Measurements from ENCODE around the gene R3HCC1L.

R3HCC1L gene

GRCh38 chr10:98104125-98104524 lies 30.3 kb upstream of the R3HCC1L start:
- no peaks in the 10 kb centered on the region for H3K9me2 ChIP-seq (replicated peaks; ENCODE audit: low read depth, low read length)
- no peak overlapping the region for H2AFZ ChIP-seq (ENCODE audit: low read length)
- no peaks in the 10 kb centered on the region for H4K20me1 ChIP-seq (ENCODE audit: insufficient read depth, low read length, poor library complexity, severe bottlenecking)
- no peak overlapping the region for H3K4me3 ChIP-seq (ENCODE audit: low read length, poor library complexity, severe bottlenecking)
- no peaks in the 10 kb centered on the region for H3K27me3 ChIP-seq (ENCODE audit: insufficient read depth, low read length, poor library complexity, severe bottlenecking)
- no peaks in the 10 kb centered on the region for H3F3A ChIP-seq (ENCODE audit: low read depth)
- no peak overlapping the region for H3K9ac ChIP-seq (ENCODE audit: low read depth, low read length, poor library complexity, severe bottlenecking)
- TF ChIP-seq CTCF (conservative IDR thresholded peaks at IDR 0.05; ENCODE audit: low read length) (no peak), EZH2phosphoT487 (IDR thresholded peaks at IDR 0.05; ENCODE audit: borderline replicate concordance) (no peak)
- no peaks in the 10 kb centered on the region for H3K4me1 ChIP-seq (ENCODE audit: insufficient read depth, low read length, poor library complexity, severe bottlenecking)
- H3K4me2 ChIP-seq (ENCODE audit: low read depth, low read length, poor library complexity, severe bottlenecking), result no peak overlapping the region
- H3K79me2 ChIP-seq (ENCODE audit: insufficient read depth, low read length), result no peaks in the 10 kb centered on the region
- no peaks in the 10 kb centered on the region for H3K9me3 ChIP-seq (ENCODE audit: insufficient read depth, low read depth, low read length)
- H3K36me3 ChIP-seq (ENCODE audit: insufficient read depth, low read length), result no peaks in the 10 kb centered on the region

- no peaks in the 10 kb centered on the region for H3F3A ChIP-seq (ENCODE audit: low read depth)
- no peak overlapping the region for H2AFZ ChIP-seq (ENCODE audit: low read length)
- H3K4me2 ChIP-seq (ENCODE audit: low read depth, low read length, poor library complexity, severe bottlenecking), result no peak overlapping the region
- no peaks in the 10 kb centered on the region for H3K9me2 ChIP-seq (replicated peaks; ENCODE audit: low read depth, low read length)
- H3K9ac ChIP-seq (ENCODE audit: low read depth, low read length, poor library complexity, severe bottlenecking), result no peak overlapping the region
- TF ChIP-seq CTCF (conservative IDR thresholded peaks at IDR 0.05; ENCODE audit: low read length) (no peak), EZH2phosphoT487 (IDR thresholded peaks at IDR 0.05; ENCODE audit: borderline replicate concordance) (no peak)
- no peak overlapping the region for H3K4me3 ChIP-seq (ENCODE audit: low read length, poor library complexity, severe bottlenecking)
- no peaks in the 10 kb centered on the region for H3K4me1 ChIP-seq (ENCODE audit: insufficient read depth, low read length, poor library complexity, severe bottlenecking)
- H3K27me3 ChIP-seq (ENCODE audit: insufficient read depth, low read length, poor library complexity, severe bottlenecking), result no peaks in the 10 kb centered on the region
- no peaks in the 10 kb centered on the region for H3K79me2 ChIP-seq (ENCODE audit: insufficient read depth, low read length)
- H3K36me3 ChIP-seq (ENCODE audit: insufficient read depth, low read length), result no peaks in the 10 kb centered on the region
- no peaks in the 10 kb centered on the region for H4K20me1 ChIP-seq (ENCODE audit: insufficient read depth, low read length, poor library complexity, severe bottlenecking)
- no peaks in the 10 kb centered on the region for H3K9me3 ChIP-seq (ENCODE audit: insufficient read depth, low read depth, low read length)
These were observed 27.9 kb upstream of the R3HCC1L start for GRCh38 chr10:98106531-98106930.

- TF ChIP-seq EZH2phosphoT487 (IDR thresholded peaks at IDR 0.05; ENCODE audit: borderline replicate concordance) (no peak), CTCF (conservative IDR thresholded peaks at IDR 0.05; ENCODE audit: low read length) (no peak)
- no peaks in the 10 kb centered on the region for H3F3A ChIP-seq (ENCODE audit: low read depth)
- H4K20me1 ChIP-seq (ENCODE audit: insufficient read depth, low read length, poor library complexity, severe bottlenecking), result no peaks in the 10 kb centered on the region
- H3K4me3 ChIP-seq (ENCODE audit: low read length, poor library complexity, severe bottlenecking), result no peak overlapping the region
- no peaks in the 10 kb centered on the region for H3K79me2 ChIP-seq (ENCODE audit: insufficient read depth, low read length)
- no peaks in the 10 kb centered on the region for H3K36me3 ChIP-seq (ENCODE audit: insufficient read depth, low read length)
- H3K9ac ChIP-seq (ENCODE audit: low read depth, low read length, poor library complexity, severe bottlenecking), result no peak overlapping the region
- H2AFZ ChIP-seq (ENCODE audit: low read length), result no peak overlapping the region
- no peaks in the 10 kb centered on the region for H3K9me2 ChIP-seq (replicated peaks; ENCODE audit: low read depth, low read length)
- no peaks in the 10 kb centered on the region for H3K4me1 ChIP-seq (ENCODE audit: insufficient read depth, low read length, poor library complexity, severe bottlenecking)
- no peak overlapping the region for H3K4me2 ChIP-seq (ENCODE audit: low read depth, low read length, poor library complexity, severe bottlenecking)
- H3K27me3 ChIP-seq (ENCODE audit: insufficient read depth, low read length, poor library complexity, severe bottlenecking), result no peaks in the 10 kb centered on the region
- no peaks in the 10 kb centered on the region for H3K9me3 ChIP-seq (ENCODE audit: insufficient read depth, low read depth, low read length)
These were observed 26.6 kb upstream of the R3HCC1L start for GRCh38 chr10:98107644-98108430.
